Mesenchymal stem cell (in vitro differentiated cells and primary cell): ENCODE data around the gene LRRC4B.
A peak's percentile ranks its signal among the peaks of the same experiment; 100 is the strongest.

Experiments used
- DNase-seq: peaks from one replicate; pipeline ENCODE4 v3.0.0-alpha.2; 2013
- H2AFZ ChIP-seq: one replicate; pipeline ENCODE4 v1.6.1; 2013; ENCODE audit warnings: low read depth, mild to moderate bottlenecking, control low read depth, inconsistent platforms, low read length, moderate library complexity
- H2AK5ac ChIP-seq: 2 replicates; pipeline ENCODE4 v1.6.1; 2013; ENCODE audit warnings: low read length, moderate library complexity, mild to moderate bottlenecking, inconsistent platforms; ENCODE audit not compliant: severe bottlenecking
- H2BK120ac ChIP-seq: one replicate; pipeline ENCODE4 v1.6.1; 2013; ENCODE audit warnings: low read depth, mild to moderate bottlenecking, inconsistent platforms, low read length, moderate library complexity
- H2BK12ac ChIP-seq, 2 experiments: one replicate each; pipeline ENCODE4 v1.6.1; 2013; ENCODE audit warnings: inconsistent platforms in 2 of 2, low read length in 2 of 2, mild to moderate bottlenecking in 2 of 2, moderate library complexity in 2 of 2, control low read depth in 1 of 2
- H2BK15ac ChIP-seq: one replicate; pipeline ENCODE4 v1.6.1; 2013; ENCODE audit warnings: mild to moderate bottlenecking, low read depth, inconsistent platforms; ENCODE audit not compliant: poor library complexity, severe bottlenecking
- H2BK5ac ChIP-seq: 2 replicates; pipeline ENCODE4 v1.6.1; 2013; ENCODE audit warnings: low read depth, mild to moderate bottlenecking, low read length, control low read depth, inconsistent platforms; ENCODE audit not compliant: poor library complexity, severe bottlenecking
- H3K14ac ChIP-seq, 2 experiments: one replicate each; pipeline ENCODE4 v1.6.1; 2013; ENCODE audit warnings: inconsistent platforms in 2 of 2, low read length in 2 of 2, control low read depth in 1 of 2, mild to moderate bottlenecking in 1 of 2, moderate library complexity in 1 of 2
- H3K18ac ChIP-seq, 2 experiments: one replicate each; pipeline ENCODE4 v1.6.1; 2013; ENCODE audit warnings: inconsistent platforms in 2 of 2, low read length in 2 of 2, control low read depth in 1 of 2, low read depth in 1 of 2, mild to moderate bottlenecking in 1 of 2
- H3K23ac ChIP-seq, 2 experiments: one replicate each; pipeline ENCODE4 v1.6.1; 2013; ENCODE audit warnings: inconsistent platforms in 2 of 2, low read length in 2 of 2, mild to moderate bottlenecking in 2 of 2, moderate library complexity in 2 of 2, control low read depth in 1 of 2
- H3K27ac ChIP-seq: 2 replicates; pipeline ENCODE4 v1.5.1; 2013; ENCODE audit warnings: mild to moderate bottlenecking, moderate library complexity, low read length, control low read depth, inconsistent platforms; ENCODE audit not compliant: poor library complexity, severe bottlenecking
- H3K27me3 ChIP-seq, 2 experiments: 2 replicates each; pipeline versions ENCODE4 v1.6.1 to v1.7.0; 2013; ENCODE audit warnings: low read length in 2 of 2, mild to moderate bottlenecking in 2 of 2, moderate library complexity in 2 of 2, control low read depth in 1 of 2, inconsistent platforms in 1 of 2; ENCODE audit not compliant: control insufficient read depth in 1 of 2, insufficient read depth in 1 of 2
- H3K36me3 ChIP-seq, 2 experiments: 2 replicates each; pipeline versions ENCODE4 v1.6.1 to v1.7.0; 2013; ENCODE audit warnings: low read length in 2 of 2, control low read depth in 1 of 2, inconsistent platforms in 1 of 2, low read depth in 1 of 2, mild to moderate bottlenecking in 1 of 2; ENCODE audit not compliant: insufficient read depth in 2 of 2, control insufficient read depth in 1 of 2
- H3K4ac ChIP-seq, 2 experiments: one replicate each; pipeline ENCODE4 v1.6.1; 2013; ENCODE audit warnings: inconsistent platforms in 2 of 2, low read length in 2 of 2, mild to moderate bottlenecking in 2 of 2, moderate library complexity in 2 of 2, control low read depth in 1 of 2, low read depth in 1 of 2
- H3K4me1 ChIP-seq: 2 replicates; pipeline ENCODE4 v1.6.1; 2013; ENCODE audit warnings: low read depth, low read length, control low read depth; ENCODE audit not compliant: control insufficient read depth, insufficient read depth
- H3K4me2 ChIP-seq: 2 replicates; pipeline ENCODE4 v1.6.1; 2013; ENCODE audit warnings: low read length, mild to moderate bottlenecking, inconsistent platforms; ENCODE audit not compliant: poor library complexity, severe bottlenecking
- H3K4me3 ChIP-seq, 2 experiments: 2 replicates each; pipeline versions ENCODE4 v1.5.1 to v1.7.0; 2013; ENCODE audit warnings: low read length in 2 of 2, mild to moderate bottlenecking in 2 of 2, control low read depth in 1 of 2, low read depth in 1 of 2; ENCODE audit not compliant: insufficient read depth in 1 of 2
- H3K79me1 ChIP-seq: replicated peaks from 2 replicates; pipeline ENCODE4 v1.6.1; 2013; ENCODE audit warnings: mild to moderate bottlenecking, control low read depth, low read length, inconsistent platforms; ENCODE audit not compliant: poor library complexity, severe bottlenecking
- H3K9ac ChIP-seq: 2 replicates; pipeline ENCODE4 v1.7.0; 2013; ENCODE audit warnings: mild to moderate bottlenecking, low read length, moderate library complexity
- H3K9me3 ChIP-seq: 2 replicates; pipeline ENCODE4 v1.7.0; 2013; ENCODE audit warnings: mild to moderate bottlenecking, low read length; ENCODE audit not compliant: control insufficient read depth
- H4K8ac ChIP-seq: one replicate; pipeline ENCODE4 v1.6.1; 2013; ENCODE audit warnings: inconsistent platforms, mild to moderate bottlenecking, low read length, moderate library complexity
- H4K91ac ChIP-seq: one replicate; pipeline ENCODE4 v1.6.1; 2013; ENCODE audit warnings: mild to moderate bottlenecking, low read length, inconsistent platforms
- WGBS: methylation state at CpG from one replicate; pipeline ENCODE4 v1.1.7; 2013; ENCODE audit warnings: mixed read lengths; 5-methylcytosine and 5-hydroxymethylcytosine counted together

The LRRC4B gene

GRCh38 chr19:50516964-50517703 is 51.1 kb downstream of the LRRC4B start:
- Histone ChIP-seq H3K23ac (no peak overlapping the region), H3K27ac (no peak overlapping the region), H3K27me3 (peaks cover 0 to 9% of the 10 kb centered on the region in 2 experiments), H3K4me3 (peak overlapping the region in 1 of 2 experiments; percentile 18), H3K36me3 (no peaks in the 10 kb centered on the region), H3K14ac (no peak overlapping the region), H4K91ac (no peak overlapping the region), H2BK5ac (no peak overlapping the region), H2AK5ac (no peak overlapping the region), H3K4me1 (peaks cover 3% of the 10 kb centered on the region), H3K9ac (no peak overlapping the region), H3K4me2 (no peak overlapping the region), H2BK120ac (no peak overlapping the region), H2BK12ac (no peak overlapping the region), H2BK15ac (no peak overlapping the region), H3K9me3 (no peaks in the 10 kb centered on the region), H2AFZ (no peak overlapping the region), H4K8ac (no peak overlapping the region), H3K18ac (no peak overlapping the region), H3K4ac (no peak overlapping the region), H3K79me1 (no peaks in the 10 kb centered on the region)
- 70% methylated on average over 52 of the region's 53 CpGs for WGBS
- no peak for DNase-seq

- WGBS: 61% methylated on average over 9 of the region's 12 CpGs
- Histone ChIP-seq H3K23ac (no peak overlapping the region), H3K27ac (no peak overlapping the region)
These were observed 51.8 kb downstream of the LRRC4B start for GRCh38 chr19:50516456-50516855.

GRCh38 chr19:50515168-50515561 is 53.1 kb downstream of the LRRC4B start:
- H4K91ac ChIP-seq: no peak overlapping the region
- H3K27me3 ChIP-seq: peaks cover 0 to 9% of the 10 kb centered on the region in 2 experiments
- H3K14ac ChIP-seq: no peak overlapping the region
- no peak overlapping the region for H2BK12ac ChIP-seq
- H3K79me1 ChIP-seq: peaks cover 6% of the 10 kb centered on the region
- H4K8ac ChIP-seq: no peak overlapping the region
- no peaks in the 10 kb centered on the region for H3K9me3 ChIP-seq
- no peak overlapping the region for H2AK5ac ChIP-seq
- H2BK120ac ChIP-seq: no peak overlapping the region
- H3K4ac ChIP-seq: no peak overlapping the region
- no peak overlapping the region for H3K27ac ChIP-seq
- H3K18ac ChIP-seq: no peak overlapping the region
- H3K4me2 ChIP-seq: no peak overlapping the region
- peak overlapping the region; percentile 37 for H2BK15ac ChIP-seq
- WGBS: 83% methylated on average over 9 of the region's 11 CpGs
- H3K23ac ChIP-seq: no peak overlapping the region
- H3K4me1 ChIP-seq: peaks cover 13% of the 10 kb centered on the region
- DNase-seq: no peak
- H3K36me3 ChIP-seq: no peaks in the 10 kb centered on the region
- no peak overlapping the region for H2AFZ ChIP-seq
- H2BK5ac ChIP-seq: no peak overlapping the region
- H3K4me3 ChIP-seq: no peak overlapping the region
- H3K9ac ChIP-seq: no peak overlapping the region

More at GRCh38 chr19:50516456-50516855, 51.8 kb downstream of the LRRC4B start:
- Histone ChIP-seq H3K4me2 (no peak overlapping the region), H3K14ac (no peak overlapping the region), H4K91ac (no peak overlapping the region), H3K27me3 (peaks cover 0 to 9% of the 10 kb centered on the region in 2 experiments), H2AK5ac (no peak overlapping the region), H2BK120ac (no peak overlapping the region), H3K79me1 (no peaks in the 10 kb centered on the region), H3K18ac (no peak overlapping the region), H2AFZ (no peak overlapping the region), H3K36me3 (no peaks in the 10 kb centered on the region), H3K4me1 (peaks cover 6% of the 10 kb centered on the region), H2BK12ac (no peak overlapping the region), H2BK5ac (no peak overlapping the region), H4K8ac (no peak overlapping the region), H3K9me3 (no peaks in the 10 kb centered on the region), H3K4me3 (no peak overlapping the region), H3K4ac (no peak overlapping the region), H3K9ac (no peak overlapping the region), H2BK15ac (no peak overlapping the region)
- DNase-seq: no peak

- Histone ChIP-seq H3K27me3 (peaks cover 0 to 9% of the 10 kb centered on the region in 2 experiments), H2BK12ac (no peak overlapping the region), H3K9ac (no peak overlapping the region), H2BK15ac (no peak overlapping the region), H3K4me3 (no peak overlapping the region), H2BK120ac (no peak overlapping the region), H2BK5ac (no peak overlapping the region), H3K27ac (no peak overlapping the region), H4K8ac (no peak overlapping the region), H2AK5ac (no peak overlapping the region), H3K9me3 (no peaks in the 10 kb centered on the region), H4K91ac (no peak overlapping the region), H3K79me1 (peaks cover 9% of the 10 kb centered on the region), H3K4me2 (no peak overlapping the region), H3K14ac (no peak overlapping the region), H3K18ac (no peak overlapping the region), H3K4me1 (peaks cover 17% of the 10 kb centered on the region), H3K36me3 (no peaks in the 10 kb centered on the region), H3K23ac (no peak overlapping the region), H3K4ac (no peak overlapping the region), H2AFZ (no peak overlapping the region)
- DNase-seq: no peak
- WGBS: 82% methylated on average over 38 of the region's 38 CpGs
These were observed 53.7 kb downstream of the LRRC4B start for GRCh38 chr19:50514346-50515167.
